GM18508 (cell line): ENCODE measurements around the gene NUTF2.
A peak's percentile ranks its signal among the peaks of the same experiment; 100 is the strongest.
"Not testable (repeated sequence)": the region's sequence is repeated elsewhere in the genome, so short reads cannot be mapped to it uniquely, and the experiment has no call there.

Source experiments
- ATAC-seq: cut with Tn5 transposase; IDR thresholded peaks from one replicate; pipeline ENCODE4 v1.9.1; 2021; ENCODE audit warnings: moderate number of reproducible peaks; ENCODE audit not compliant: insufficient read depth, unreplicated experiment

Gene NUTF2

GRCh38 chr16:67882374-67883145 lies 35.8 kb downstream of the NUTF2 start:
- no peak for ATAC-seq

DNA sequence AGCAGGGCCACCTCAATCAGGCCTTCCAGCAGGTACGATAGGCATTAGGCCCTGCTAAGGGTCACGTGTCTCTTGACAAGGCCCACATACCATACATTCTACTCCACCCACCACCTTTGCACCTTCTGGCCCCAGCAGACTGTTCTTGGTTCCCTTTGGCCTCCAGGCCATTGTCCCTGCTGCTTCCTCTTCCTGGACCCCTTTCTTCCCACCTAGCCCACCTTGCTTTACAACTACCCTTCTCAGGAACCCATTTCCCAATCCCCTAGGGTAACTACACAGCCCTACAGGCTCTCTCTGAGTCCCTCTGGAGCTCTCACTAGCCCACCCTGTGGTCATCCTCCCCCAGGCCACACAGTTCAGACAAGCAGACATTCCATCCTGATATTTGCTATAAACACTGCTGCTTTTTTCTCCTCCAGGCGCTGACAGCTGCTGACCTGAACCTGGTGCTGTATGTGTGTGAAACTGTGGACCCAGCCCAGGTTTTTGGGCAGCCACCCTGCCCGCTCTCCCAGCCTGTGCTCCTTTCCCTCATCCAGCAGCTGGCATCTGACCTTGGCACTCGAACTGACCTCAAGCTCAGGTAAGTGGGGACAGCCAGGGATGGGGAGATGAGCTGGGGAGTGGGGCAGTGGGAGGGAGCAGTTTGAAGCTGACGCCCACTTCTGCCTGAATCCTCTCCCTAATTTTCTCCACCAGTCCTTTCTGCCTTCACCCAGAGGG lies 36.6 kb downstream of the NUTF2 start:
- no peak for ATAC-seq

GRCh38 chr16:67883872-67884261 lies 37.1 kb downstream of the NUTF2 start:
- ATAC-seq, result no peak

- no peak for ATAC-seq
Observed at GRCh38 chr16:67884684-67885083, 38.0 kb downstream of the NUTF2 start, which contains the start of gene NRN1L. Gene NRN1L, plus strand, starts transcription at chr16:67884885. Its CDS starts 19 bp downstream, at chr16:67884904.

DNA sequence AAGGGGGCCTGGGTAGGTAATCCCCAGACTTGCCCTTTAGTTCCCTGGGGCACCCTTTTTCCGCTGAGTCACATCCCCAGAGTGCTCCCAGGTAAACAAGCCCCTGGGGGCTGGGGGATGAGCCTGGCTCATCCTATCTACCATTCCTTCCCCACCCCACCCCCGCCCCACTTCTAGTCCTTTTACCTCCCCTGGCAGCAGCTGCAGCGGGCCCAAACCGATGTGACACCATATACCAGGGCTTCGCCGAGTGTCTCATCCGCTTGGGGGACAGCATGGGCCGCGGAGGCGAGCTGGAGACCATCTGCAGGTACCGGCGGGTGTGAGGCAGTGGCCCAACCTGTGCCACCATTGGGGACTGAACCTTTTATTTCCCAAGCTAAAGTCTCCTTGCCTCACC lies 38.8 kb downstream of the NUTF2 start:
- no peak for ATAC-seq

DNA sequence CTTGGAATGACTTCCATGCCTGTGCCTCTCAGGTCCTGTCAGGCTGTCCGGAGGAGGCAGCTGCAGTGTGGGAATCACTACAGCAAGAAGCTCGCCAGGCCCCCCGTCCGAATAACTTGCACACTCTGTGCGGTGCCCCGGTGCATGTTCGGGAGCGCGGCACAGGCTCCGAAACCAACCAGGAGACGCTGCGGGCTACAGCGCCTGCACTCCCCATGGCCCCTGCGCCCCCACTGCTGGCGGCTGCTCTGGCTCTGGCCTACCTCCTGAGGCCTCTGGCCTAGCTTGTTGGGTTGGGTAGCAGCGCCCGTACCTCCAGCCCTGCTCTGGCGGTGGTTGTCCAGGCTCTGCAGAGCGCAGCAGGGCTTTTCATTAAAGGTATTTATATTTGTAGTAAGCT lies 39.2 kb downstream of the NUTF2 start:
- ATAC-seq, result no peak

- ATAC-seq, result no peak
Observed at GRCh38 chr16:67886387-67886786, 39.7 kb downstream of the NUTF2 start.

- no peak for ATAC-seq
Observed at GRCh38 chr16:67888331-67888730, 41.6 kb downstream of the NUTF2 start.

DNA sequence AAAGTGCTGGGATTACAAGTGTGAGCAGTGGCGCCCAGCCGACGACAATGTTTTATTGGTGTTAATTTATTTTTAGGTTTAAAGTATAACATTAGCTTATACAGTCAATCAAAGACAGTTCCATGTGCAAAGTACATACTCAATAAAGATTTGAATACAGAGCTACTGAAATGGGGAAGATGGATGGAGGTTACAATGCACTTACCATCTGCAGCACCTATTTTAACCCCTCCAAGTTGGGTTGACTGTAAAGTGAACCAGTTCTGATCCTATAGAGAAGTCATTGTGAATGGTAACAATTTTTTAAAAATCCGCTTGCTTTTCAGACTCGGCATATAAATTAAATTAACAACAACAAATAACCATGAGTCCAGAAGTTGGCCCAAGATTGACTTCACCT lies 45.6 kb downstream of the NUTF2 start:
- no peak for ATAC-seq

GRCh38 chr16:67892899-67893742 lies 46.4 kb downstream of the NUTF2 start, which contains the start of gene PSKH1:
Gene PSKH1, plus strand, starts transcription at chr16:67893254. Its CDS starts 15,496 bp downstream, at chr16:67908750.
- peak; percentile 74 for ATAC-seq

DNA sequence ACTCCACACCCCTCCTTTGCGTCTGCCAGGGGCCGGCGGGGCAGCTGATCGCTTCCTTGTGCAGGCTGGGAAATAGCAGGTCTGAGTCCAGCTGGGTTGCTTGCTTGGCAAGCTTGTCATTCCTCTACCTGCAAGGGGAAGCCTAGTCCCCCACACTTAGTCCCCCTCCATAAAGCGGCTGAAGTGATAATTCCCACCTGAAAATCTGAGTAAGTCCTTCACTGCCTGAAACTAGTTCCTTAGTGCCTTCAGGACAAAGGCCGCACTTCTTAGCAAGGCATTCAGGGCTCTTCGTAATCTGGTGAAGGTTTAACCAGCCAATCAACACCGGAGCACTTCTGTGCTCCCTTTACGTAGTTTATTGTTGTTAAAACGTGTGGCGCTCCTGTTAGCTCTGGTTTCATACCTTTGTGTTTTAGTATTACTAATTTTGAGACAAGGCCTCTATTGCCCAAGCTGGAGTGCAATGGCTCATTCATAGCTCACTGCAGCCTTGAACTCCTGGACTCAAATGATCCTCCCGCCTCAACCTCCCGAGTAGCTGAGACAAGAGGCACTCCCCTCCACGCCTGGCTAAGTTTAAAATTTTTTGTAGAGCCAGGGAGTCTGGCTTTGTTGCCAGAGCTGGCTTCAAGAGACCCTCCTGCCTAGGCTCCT lies 47.1 kb downstream of the NUTF2 start:
- no peak for ATAC-seq

DNA sequence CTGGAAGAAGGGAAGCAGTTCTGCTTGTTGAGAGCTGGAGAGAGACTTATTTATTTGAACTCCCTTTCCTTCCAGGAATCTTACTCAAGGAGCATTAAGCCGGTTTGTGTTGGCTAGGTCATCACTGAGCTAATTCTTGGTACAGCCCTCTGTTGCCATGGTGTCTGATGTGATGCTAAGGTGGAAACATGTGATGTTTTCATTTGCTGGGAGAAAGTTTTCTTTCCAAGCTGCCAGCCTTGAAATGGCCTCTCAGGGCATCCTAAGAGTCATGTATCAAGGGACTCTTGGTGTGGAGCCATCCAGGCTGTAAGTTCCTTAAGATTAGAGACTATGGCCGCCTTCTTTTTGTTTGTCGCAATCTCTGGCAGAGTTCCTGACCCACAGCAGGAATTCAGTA lies 50.5 kb downstream of the NUTF2 start:
- ATAC-seq, result no peak

DNA sequence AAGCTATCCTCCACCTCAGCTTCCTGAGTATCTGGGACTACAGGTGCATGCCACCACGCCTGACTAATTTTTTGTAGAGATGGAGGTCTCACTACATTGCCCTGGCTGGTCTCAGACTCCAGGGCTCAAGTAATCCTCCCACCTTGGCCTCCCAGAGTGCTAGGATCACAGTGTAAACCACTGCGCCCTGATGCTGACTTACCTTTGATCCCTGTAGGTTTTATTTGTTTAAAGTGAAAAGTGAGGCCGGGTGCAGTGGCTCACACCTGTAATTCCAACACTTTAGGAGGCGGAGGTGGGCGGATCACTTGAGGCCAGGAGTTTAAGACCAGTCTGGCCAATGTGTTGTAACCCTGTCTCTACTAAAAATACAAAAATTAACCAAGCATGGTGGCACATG lies 55.0 kb downstream of the NUTF2 start:
- ATAC-seq, result no peak

DNA sequence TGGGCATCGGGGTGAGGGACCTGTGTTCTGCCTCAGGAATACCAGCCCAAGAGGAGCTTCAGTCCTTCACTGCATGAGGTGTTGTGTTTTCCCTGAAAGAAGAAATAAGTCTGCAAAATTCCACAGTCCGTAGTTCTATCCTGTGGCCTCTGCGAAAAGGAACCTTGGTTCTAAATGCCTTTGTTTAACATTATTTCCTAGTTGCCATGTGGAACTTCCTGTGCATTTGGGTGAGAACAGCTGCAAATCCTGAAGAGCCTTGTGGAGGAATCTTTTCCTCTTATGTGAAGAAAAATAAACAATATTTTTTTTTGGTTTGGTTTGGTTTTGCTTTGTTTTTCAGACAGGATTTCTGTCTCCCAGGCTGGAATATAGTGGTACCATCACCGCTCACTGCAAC lies 56.1 kb downstream of the NUTF2 start:
- ATAC-seq, result no peak

DNA sequence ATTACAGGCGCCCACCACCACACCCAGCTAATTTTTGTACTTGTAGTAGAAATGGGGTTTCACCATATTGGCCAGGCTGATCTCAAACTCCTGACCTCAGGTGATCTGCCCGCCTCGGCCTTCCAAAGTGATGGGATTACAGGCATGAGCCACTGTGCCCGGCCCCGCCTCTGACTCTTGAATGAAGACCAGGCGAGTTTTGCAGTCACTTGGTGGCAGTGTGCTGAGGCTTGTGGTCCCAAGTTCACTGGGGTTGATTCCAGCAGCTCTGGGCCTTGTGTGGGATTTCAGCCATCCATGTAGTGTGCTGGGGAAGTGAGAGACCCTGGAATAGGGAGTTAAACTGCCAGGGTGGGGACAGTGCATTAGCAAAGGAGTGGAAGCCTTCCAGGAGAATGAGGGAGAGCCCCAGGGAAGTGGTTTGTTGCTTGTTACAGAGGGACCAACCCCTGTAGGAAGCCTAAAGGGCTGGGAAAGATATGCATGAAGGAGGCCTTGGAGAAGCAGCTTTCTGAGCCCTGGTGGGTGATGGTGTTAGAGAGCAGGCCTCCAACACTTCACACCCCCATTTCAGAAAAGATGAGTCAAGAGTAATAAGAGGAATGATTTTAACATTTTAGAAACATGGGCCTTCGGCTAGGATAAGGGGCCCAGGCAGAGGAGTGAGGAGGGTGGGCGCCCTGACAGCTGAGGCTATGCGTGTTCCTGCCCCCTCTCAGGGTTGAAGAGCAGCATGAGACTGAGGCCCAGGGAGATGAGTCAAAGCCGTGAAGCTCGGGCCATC lies 60.9 kb downstream of the NUTF2 start:
- ATAC-seq, result no peak

DNA sequence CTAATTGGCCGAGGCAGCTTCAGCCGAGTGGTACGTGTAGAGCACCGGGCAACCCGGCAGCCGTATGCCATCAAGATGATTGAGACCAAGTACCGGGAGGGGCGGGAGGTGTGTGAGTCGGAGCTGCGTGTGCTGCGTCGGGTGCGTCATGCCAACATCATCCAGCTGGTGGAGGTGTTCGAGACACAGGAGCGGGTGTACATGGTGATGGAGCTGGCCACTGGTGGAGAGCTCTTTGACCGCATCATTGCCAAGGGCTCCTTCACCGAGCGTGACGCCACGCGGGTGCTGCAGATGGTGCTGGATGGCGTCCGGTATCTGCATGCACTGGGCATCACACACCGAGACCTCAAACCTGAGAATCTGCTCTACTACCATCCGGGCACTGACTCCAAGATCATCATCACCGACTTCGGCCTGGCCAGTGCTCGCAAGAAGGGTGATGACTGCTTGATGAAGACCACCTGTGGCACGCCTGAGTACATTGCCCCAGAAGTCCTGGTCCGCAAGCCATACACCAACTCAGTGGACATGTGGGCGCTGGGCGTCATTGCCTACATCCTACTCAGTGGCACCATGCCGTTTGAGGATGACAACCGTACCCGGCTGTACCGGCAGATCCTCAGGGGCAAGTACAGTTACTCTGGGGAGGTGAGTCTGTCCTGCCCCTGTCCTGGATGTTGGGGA lies 62.5 kb downstream of the NUTF2 start:
- no peak for ATAC-seq

DNA sequence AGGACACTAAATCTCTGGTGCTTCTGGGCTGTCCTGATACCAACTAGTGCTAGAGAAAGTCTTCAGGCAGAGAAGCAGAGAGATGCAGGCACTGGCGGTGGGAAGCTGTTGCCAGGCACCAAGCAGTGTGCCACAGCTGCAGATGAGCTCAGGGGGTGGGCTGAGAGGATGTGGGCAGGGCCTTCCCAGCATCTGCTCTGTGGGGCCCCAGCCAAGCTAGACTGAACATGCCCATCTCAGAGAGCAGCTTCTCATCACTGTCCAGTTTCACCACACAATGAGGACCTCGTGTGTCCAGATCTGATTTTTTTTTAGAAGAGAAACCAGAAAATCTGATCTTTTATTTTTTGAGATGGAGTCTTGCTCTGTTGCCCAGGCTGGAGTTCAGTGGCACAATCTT lies 63.4 kb downstream of the NUTF2 start:
- ATAC-seq, result no peak

GRCh38 chr16:67914758-67915495 lies 68.2 kb downstream of the NUTF2 start:
- ATAC-seq, result no peak

GRCh38 chr16:67915496-67915769 lies 68.7 kb downstream of the NUTF2 start:
- not testable (repeated sequence) for ATAC-seq
